ENCODE data around the gene CAMTA1.

CAMTA1 gene

DNA sequence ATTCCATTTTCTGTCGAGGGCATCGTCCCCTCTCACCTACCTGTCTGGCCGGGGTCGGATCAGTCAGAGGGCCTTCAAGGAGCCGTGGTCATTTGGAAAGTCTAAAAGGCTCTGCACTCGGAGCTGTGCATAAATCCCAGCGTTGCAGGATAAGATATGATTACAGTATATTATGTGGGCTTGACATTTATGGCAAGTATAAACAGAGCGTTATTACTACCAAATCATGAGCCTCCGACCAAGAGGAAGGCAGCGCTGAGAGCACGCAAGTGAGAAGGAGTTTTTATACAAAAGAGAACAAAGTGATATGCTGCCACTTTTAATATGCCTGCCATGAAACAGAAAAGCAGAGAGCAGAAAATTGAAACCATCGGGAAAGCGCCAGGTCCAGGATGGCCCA, 566.4 kb downstream of the CAMTA1 start:
- H3K4me3 ChIP-seq (ENCODE audit: low read depth, low read length) = no peak overlapping the region
- TF ChIP-seq, protein P1, sequence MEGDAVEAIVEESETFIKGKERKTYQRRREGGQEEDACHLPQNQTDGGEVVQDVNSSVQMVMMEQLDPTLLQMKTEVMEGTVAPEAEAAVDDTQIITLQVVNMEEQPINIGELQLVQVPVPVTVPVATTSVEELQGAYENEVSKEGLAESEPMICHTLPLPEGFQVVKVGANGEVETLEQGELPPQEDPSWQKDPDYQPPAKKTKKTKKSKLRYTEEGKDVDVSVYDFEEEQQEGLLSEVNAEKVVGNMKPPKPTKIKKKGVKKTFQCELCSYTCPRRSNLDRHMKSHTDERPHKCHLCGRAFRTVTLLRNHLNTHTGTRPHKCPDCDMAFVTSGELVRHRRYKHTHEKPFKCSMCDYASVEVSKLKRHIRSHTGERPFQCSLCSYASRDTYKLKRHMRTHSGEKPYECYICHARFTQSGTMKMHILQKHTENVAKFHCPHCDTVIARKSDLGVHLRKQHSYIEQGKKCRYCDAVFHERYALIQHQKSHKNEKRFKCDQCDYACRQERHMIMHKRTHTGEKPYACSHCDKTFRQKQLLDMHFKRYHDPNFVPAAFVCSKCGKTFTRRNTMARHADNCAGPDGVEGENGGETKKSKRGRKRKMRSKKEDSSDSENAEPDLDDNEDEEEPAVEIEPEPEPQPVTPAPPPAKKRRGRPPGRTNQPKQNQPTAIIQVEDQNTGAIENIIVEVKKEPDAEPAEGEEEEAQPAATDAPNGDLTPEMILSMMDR (conservative IDR thresholded peaks at IDR 0.05; ENCODE audit: low read depth, low read length) = no peak

DNA sequence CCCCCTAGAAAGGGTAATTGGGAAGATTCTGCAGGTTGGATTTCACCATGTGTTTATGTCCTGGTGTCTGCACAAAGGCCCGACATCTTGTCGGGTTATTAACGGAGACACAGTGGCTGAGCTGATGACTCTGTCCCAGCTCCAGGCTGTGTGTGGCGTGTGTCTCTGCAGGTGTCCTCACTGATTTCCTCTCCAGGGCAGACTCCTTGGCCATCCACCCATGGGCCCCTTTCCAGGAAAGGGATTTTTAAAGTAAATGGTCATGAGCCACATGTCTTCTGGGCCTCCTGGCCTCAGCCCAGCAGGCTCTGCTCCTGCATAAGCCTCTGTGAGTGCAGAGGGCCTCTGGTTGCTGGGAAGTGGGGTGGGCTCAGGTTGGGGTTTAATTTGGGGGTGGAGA, 567.1 kb downstream of the CAMTA1 start:
- TF ChIP-seq, protein P1 (conservative IDR thresholded peaks at IDR 0.05; ENCODE audit: low read depth, low read length) = no peak
- no peak overlapping the region for H3K4me3 ChIP-seq (ENCODE audit: low read depth, low read length)
- no peak for DNase-seq (ENCODE audit: low read depth)

More for the DNA sequence above, 566.4 kb downstream of the CAMTA1 start:
- DNase-seq (ENCODE audit: low read depth) = no peak

DNA sequence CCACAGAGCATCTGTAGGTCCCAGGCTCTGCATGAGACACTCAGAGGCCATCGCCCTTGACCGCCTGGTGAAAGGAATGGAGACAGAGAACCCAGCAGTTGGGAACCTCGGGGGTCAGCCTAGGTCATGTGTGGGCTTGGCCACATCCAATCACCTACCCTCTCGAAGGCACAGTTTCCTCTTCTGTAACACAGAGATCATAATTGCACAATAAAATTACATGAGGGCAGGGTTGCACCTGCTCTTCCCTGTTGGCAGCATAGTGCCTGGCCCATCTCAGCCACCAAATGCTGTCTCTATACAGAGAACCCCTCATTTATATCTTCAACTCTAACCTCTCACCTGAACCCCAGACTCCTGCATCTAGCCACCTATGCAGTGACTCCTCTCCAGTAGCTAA, 567.7 kb downstream of the CAMTA1 start:
- no peak overlapping the region for H3K4me3 ChIP-seq (ENCODE audit: low read depth, low read length)
- TF ChIP-seq, protein P1 (conservative IDR thresholded peaks at IDR 0.05; ENCODE audit: low read depth, low read length) = no peak
- DNase-seq (ENCODE audit: low read depth) = no peak

DNA sequence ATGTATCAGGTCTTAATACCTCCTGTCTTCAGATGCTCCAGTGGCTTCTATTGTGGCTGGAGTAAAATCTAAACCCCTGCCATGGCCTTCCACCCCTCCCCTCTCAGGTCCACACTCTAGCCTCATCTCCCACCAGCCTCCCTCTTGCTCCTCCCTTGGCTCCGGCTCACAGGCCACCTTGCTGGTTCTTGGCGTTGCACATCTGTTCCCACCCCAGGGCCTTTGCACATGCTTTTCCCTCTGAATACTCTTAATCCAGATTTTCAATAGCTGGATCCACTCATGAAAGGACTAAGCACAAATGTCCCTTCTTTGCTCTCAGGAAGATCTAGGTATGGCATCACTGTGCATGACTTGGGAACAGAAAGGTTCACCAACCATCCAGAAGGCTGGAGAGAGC, 570.4 kb downstream of the CAMTA1 start:
- no peak overlapping the region for H3K4me3 ChIP-seq (ENCODE audit: low read depth, low read length)
- no peak for DNase-seq (ENCODE audit: low read depth)
- TF ChIP-seq, protein P1 (conservative IDR thresholded peaks at IDR 0.05; ENCODE audit: low read depth, low read length) = no peak

DNA sequence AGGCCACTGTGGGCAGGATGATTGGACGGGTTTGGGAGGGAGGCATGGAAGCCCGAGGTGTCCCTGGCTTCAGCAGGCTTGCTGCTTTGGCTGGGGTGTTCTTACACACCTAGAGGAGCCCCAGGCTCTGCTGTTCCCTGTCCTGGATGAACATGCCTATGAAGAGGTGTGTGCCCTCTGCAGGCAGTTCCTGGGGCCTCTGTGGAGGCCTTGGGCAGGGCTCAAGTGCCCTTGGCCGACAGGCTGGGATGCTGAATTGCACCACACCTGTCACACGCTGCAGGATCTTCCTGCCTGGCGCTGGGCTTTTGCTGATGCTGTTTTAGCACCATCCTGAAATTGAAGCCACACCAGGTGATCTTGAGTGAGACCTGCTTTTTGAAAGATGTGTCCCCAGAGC, 570.8 kb downstream of the CAMTA1 start:
- no peak overlapping the region for H3K4me3 ChIP-seq (ENCODE audit: low read depth, low read length)
- TF ChIP-seq, protein P1 (conservative IDR thresholded peaks at IDR 0.05; ENCODE audit: low read depth, low read length) = no peak

DNA sequence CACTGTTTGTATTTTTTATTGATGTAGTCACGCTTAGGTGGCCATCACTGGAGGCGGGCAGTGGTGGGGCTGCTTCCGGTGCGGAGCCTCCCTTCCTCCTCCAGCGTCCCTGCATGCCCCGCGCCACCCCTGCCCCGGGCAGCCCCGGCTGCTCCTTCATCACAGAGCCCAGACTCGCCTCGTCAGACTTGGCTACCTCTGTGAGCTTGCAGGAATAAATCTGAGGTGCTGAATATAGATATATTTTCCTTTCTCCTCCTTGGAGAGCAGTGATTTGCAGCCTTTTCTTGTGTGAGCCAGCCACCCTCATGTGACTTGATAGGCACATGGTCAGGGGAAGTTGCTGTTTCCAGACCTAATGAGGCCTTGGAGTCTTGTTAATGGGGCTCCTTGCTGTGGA, 573.2 kb downstream of the CAMTA1 start:
- H3K4me3 ChIP-seq (ENCODE audit: low read depth, low read length) = no peak overlapping the region
- no peak for DNase-seq (ENCODE audit: low read depth)
- TF ChIP-seq, protein P1 (conservative IDR thresholded peaks at IDR 0.05; ENCODE audit: low read depth, low read length) = no peak

More for the DNA sequence above, 570.8 kb downstream of the CAMTA1 start:
- DNase-seq (ENCODE audit: low read depth) = no peak

DNA sequence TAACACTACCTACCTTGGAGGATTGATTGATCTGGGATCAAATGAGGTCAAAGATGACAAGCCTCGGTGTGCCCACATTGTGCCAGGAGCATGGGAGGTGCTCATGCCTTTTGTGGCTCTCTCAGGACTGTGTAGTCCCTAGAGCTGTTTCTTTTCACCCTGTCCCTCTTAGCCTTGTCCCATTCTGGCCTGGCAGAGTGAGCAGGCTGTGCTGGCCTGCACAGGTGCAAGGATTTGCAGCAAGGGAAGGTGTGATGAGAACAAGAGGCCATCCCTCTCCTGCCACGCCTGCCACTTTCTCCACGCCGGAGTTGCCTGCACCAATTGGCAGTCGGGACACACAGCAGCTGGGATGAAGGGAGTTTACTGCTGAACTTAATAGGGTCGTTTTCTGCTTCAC, 575.3 kb downstream of the CAMTA1 start:
- H3K4me3 ChIP-seq (ENCODE audit: low read depth, low read length) = no peak overlapping the region
- TF ChIP-seq, protein P1 (conservative IDR thresholded peaks at IDR 0.05; ENCODE audit: low read depth, low read length) = no peak
- DNase-seq (ENCODE audit: low read depth) = no peak

Measured in choroid plexus epithelial cell (primary cell).